Measurements from ENCODE around the gene KRTAP3-1. TPM values are rescaled to one million over a fixed set of nuclear protein-coding genes. Genes with fewer than 3 reads are reported as not detected.

KRTAP3-1 gene
- polyA plus RNA-seq, 1 donor from 2014 or later: not detected

GRCh38 chr17:40966848-40967247, 42.1 kb downstream of the KRTAP3-1 start, which contains the start of gene KRT39:
KRT39 (minus strand) TSS chr17:40966948; CDS start chr17:40966856, 92 bp downstream.
- H3K9ac ChIP-seq (ENCODE audit: low read length): no peak within 1 kb of the TSS
- H3F3A ChIP-seq (ENCODE audit: insufficient read depth, low read length, poor library complexity, severe bottlenecking): no peaks in the 10 kb centered on the region
- no peaks in the 10 kb centered on the region for H4K20me1 ChIP-seq (ENCODE audit: insufficient read depth)
- H3K36me3 ChIP-seq (ENCODE audit: insufficient read depth, low read length): no peaks in the 10 kb centered on the region
- no peaks in the 10 kb centered on the region for H3K9me2 ChIP-seq (ENCODE audit: insufficient read depth, low read length)
- no peaks in the 10 kb centered on the region for H3K27me3 ChIP-seq (ENCODE audit: insufficient read depth, low read depth, low read length)
- no peak within 1 kb of the TSS for H3K4me2 ChIP-seq (ENCODE audit: low read length)
- H2AFZ ChIP-seq (ENCODE audit: low read depth, low read length): no peak within 1 kb of the TSS
- no peak within 1 kb of the TSS for H3K4me3 ChIP-seq (ENCODE audit: low read length)
- no peaks in the 10 kb centered on the region for H3K9me3 ChIP-seq (ENCODE audit: low read length)
- H3K27ac ChIP-seq (ENCODE audit: low read length): no peak within 1 kb of the TSS
- TF ChIP-seq, protein P1, sequence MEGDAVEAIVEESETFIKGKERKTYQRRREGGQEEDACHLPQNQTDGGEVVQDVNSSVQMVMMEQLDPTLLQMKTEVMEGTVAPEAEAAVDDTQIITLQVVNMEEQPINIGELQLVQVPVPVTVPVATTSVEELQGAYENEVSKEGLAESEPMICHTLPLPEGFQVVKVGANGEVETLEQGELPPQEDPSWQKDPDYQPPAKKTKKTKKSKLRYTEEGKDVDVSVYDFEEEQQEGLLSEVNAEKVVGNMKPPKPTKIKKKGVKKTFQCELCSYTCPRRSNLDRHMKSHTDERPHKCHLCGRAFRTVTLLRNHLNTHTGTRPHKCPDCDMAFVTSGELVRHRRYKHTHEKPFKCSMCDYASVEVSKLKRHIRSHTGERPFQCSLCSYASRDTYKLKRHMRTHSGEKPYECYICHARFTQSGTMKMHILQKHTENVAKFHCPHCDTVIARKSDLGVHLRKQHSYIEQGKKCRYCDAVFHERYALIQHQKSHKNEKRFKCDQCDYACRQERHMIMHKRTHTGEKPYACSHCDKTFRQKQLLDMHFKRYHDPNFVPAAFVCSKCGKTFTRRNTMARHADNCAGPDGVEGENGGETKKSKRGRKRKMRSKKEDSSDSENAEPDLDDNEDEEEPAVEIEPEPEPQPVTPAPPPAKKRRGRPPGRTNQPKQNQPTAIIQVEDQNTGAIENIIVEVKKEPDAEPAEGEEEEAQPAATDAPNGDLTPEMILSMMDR (IDR thresholded peaks at IDR 0.05; ENCODE audit: poor library complexity, severe bottlenecking): no peak
- no peak for TF ChIP-seq MXI1 (conservative IDR thresholded peaks at IDR 0.05; ENCODE audit: poor library complexity, severe bottlenecking)
- no peak for TF ChIP-seq SMC3 (conservative IDR thresholded peaks at IDR 0.05; ENCODE audit: poor library complexity)
- no peaks in the 10 kb centered on the region for H3K79me2 ChIP-seq (replicated peaks; ENCODE audit: insufficient read depth, low read length)

DNA sequence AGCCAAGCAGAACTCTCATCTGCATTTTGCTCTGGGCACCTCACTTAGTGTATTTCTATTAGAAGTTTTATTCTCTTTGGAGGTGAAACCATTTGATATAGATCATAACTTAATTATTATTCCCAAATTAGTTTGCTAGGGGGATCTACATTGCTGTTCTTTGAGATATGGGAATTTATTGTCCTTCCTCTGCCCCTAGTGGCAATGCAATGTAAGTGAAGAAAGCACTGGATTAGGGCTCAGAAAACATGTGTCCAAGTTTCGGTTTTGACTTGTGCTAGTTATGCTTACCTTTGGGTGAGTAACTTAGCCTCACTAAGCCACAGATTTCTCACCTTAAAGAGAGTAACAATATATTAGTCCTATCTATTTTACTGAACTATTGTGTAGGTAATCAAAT, 45.1 kb downstream of the KRTAP3-1 start:
- Histone ChIP-seq H3K4me2 (ENCODE audit: low read length) (no peak overlapping the region), H3K9me3 (ENCODE audit: low read length) (no peaks in the 10 kb centered on the region), H3K9ac (ENCODE audit: low read length) (no peak overlapping the region), H2AFZ (ENCODE audit: low read depth, low read length) (no peak overlapping the region), H3K4me3 (ENCODE audit: low read length) (no peak overlapping the region), H3K9me2 (ENCODE audit: insufficient read depth, low read length) (no peaks in the 10 kb centered on the region), H3K79me2 (replicated peaks; ENCODE audit: insufficient read depth, low read length) (no peaks in the 10 kb centered on the region), H3K27me3 (ENCODE audit: insufficient read depth, low read depth, low read length) (no peaks in the 10 kb centered on the region), H4K20me1 (ENCODE audit: insufficient read depth) (no peaks in the 10 kb centered on the region), H3F3A (ENCODE audit: insufficient read depth, low read length, poor library complexity, severe bottlenecking) (no peaks in the 10 kb centered on the region), H3K36me3 (ENCODE audit: insufficient read depth, low read length) (no peaks in the 10 kb centered on the region), H3K27ac (ENCODE audit: low read length) (no peak overlapping the region)
- TF ChIP-seq REST (IDR thresholded peaks at IDR 0.05; ENCODE audit: borderline replicate concordance): no peak
- TF ChIP-seq, protein P1 (IDR thresholded peaks at IDR 0.05; ENCODE audit: poor library complexity, severe bottlenecking): peak; percentile 32

DNA sequence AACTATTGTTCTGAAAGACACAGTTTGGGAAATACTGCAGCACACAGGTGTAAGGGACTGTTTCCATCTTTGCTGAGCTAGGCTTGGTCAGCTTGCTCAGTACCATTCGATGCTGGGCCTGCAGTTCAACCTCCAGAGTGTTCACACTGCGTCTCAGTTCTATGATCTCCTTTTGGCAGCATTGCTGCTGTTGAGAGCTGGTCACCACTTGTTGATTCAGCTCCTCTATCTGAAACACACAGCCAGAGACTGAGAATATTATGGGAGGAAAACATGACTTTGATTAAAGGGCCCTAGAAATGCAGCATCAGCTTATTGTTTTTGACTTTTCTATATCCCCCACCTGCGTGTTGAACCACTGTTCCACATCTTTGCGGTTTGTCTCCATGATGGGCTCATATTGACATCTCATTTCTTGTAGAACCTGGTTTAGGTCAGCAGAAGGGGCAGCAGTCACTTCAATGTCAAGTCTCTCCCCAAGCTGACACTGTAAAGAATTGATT, 46.8 kb downstream of the KRTAP3-1 start:
- no peaks in the 10 kb centered on the region for H3F3A ChIP-seq (ENCODE audit: insufficient read depth, low read length, poor library complexity, severe bottlenecking)
- no peak overlapping the region for H3K27ac ChIP-seq (ENCODE audit: low read length)
- no peaks in the 10 kb centered on the region for H3K9me2 ChIP-seq (ENCODE audit: insufficient read depth, low read length)
- H4K20me1 ChIP-seq (ENCODE audit: insufficient read depth): no peaks in the 10 kb centered on the region
- H3K79me2 ChIP-seq (replicated peaks; ENCODE audit: insufficient read depth, low read length): no peaks in the 10 kb centered on the region
- no peak overlapping the region for H2AFZ ChIP-seq (ENCODE audit: low read depth, low read length)
- no peak overlapping the region for H3K4me2 ChIP-seq (ENCODE audit: low read length)
- H3K36me3 ChIP-seq (ENCODE audit: insufficient read depth, low read length): no peaks in the 10 kb centered on the region
- no peaks in the 10 kb centered on the region for H3K27me3 ChIP-seq (ENCODE audit: insufficient read depth, low read depth, low read length)
- H3K4me3 ChIP-seq (ENCODE audit: low read length): no peak overlapping the region
- no peak overlapping the region for H3K9ac ChIP-seq (ENCODE audit: low read length)
- H3K9me3 ChIP-seq (ENCODE audit: low read length): no peaks in the 10 kb centered on the region
- TF ChIP-seq RAD21 (conservative IDR thresholded peaks at IDR 0.05) (no peak), TAF1 (IDR thresholded peaks at IDR 0.05; ENCODE audit: low read depth) (no peak), MXI1 (conservative IDR thresholded peaks at IDR 0.05; ENCODE audit: poor library complexity, severe bottlenecking) (no peak), SMC3 (conservative IDR thresholded peaks at IDR 0.05; ENCODE audit: poor library complexity) (no peak), EZH2 (IDR thresholded peaks at IDR 0.05; ENCODE audit: borderline replicate concordance, insufficient read depth, low read length, poor library complexity, severe bottlenecking) (no peak), EP300 (conservative IDR thresholded peaks at IDR 0.05; ENCODE audit: poor library complexity, severe bottlenecking) (no peak), POLR2AphosphoS5 (IDR thresholded peaks at IDR 0.05) (no peak)
- TF ChIP-seq, protein P1 (IDR thresholded peaks at IDR 0.05; ENCODE audit: poor library complexity, severe bottlenecking): no peak

Data from neural cell (in vitro differentiated cells).